Right lobe of liver (tissue), 6 donors: Measurements from ENCODE around the gene KRT85. TPM values are rescaled to one million over a fixed set of nuclear protein-coding genes. Genes with fewer than 3 reads are reported as not detected.
"Not testable (repeated sequence)": the region's sequence is repeated elsewhere in the genome, so short reads cannot be mapped to it uniquely, and the experiment has no call there.

Source experiments
- ATAC-seq, 4 donors: fragments of 200-7000 bp; cut with Tn5 transposase; one replicate each; pipeline ENCODE4 v1.9.1; 2020; ENCODE audit warnings: mild to moderate bottlenecking in 4 of 4, moderate library complexity in 4 of 4
- DNase-seq, 3 donors: peaks; one replicate each; pipeline ENCODE4 v3.0.0-alpha.2; 2020
- H3K27ac ChIP-seq, 3 donors: fragments of 200-600 bp; one replicate each; pipeline ENCODE4 v1.8.0; 2022
- H3K27me3 ChIP-seq, 2 donors: fragments of 200-600 bp; one replicate each; pipeline ENCODE4 v1.8.0; 2022
- H3K36me3 ChIP-seq, 4 donors: fragments of 200-600 bp; sonication (generic) in 1 of 4; one replicate each; pipeline versions ENCODE4 v1.5.1 to v1.8.0; 2017 to 2022; ENCODE audit warnings: control low read depth in 1 of 4
- H3K4me1 ChIP-seq, 4 donors: fragments of 200-600 bp; sonication (generic) in 1 of 4; one replicate each; pipeline versions ENCODE4 v1.5.1 to v1.8.0; 2017 to 2022; ENCODE audit warnings: control low read depth in 1 of 4
- H3K4me3 ChIP-seq, 3 donors: fragments of 200-600 bp; one replicate each; pipeline ENCODE4 v1.8.0; 2022
- H3K9me3 ChIP-seq, 4 donors: fragments of 200-600 bp; sonication (generic) in 1 of 4; one replicate each; pipeline versions ENCODE4 v1.5.1 to v1.8.0; 2017 to 2022; ENCODE audit warnings: control low read depth in 1 of 4
- POLR2A ChIP-seq: fragments of 450-650 bp; IDR thresholded peaks from one replicate; pipeline ENCODE4 v1.6.1; 2017; ENCODE audit warnings: antibody characterized with exemption, mild to moderate bottlenecking
- WGBS: methylation state at CpG from one replicate; pipeline ENCODE4 v1.1.6; 2018; ENCODE audit warnings: low coverage, low lambda C conversion rate; ENCODE audit not compliant: insufficient coverage; ENCODE audit errors: missing lambda C conversion rate; 5-methylcytosine and 5-hydroxymethylcytosine counted together
- intact Hi-C, 2 donors: fragments of 100-400 bp; cut with DNase I; formaldehyde crosslinking; loops; one replicate each; pipeline versions ENCODE4 v1.11.2 to v1.14.1; 2022
- total RNA-seq, 6 experiments: library from RNA; depleted of rRNA in 2 of 6; stranded (reverse); fragments of >200 nt in 2 of 6; fragmentation: NEBNext Ultra II Directional in 3 of 6; extraction: Animal tissue kit (Norgen Biotek cat#: 25700) in 3 of 6; gene quantifications; one replicate each; pipeline versions ENCODE4 v1.1.0 to v1.2.4, GENCODE V29; 2016 to 2023
- TF ChIP-seq, protein P1 (sequence below), 4 donors: fragments of 200-600 bp in 3 of 4; fragments of 450-650 bp in 1 of 4; IDR thresholded peaks; one replicate each; pipeline versions ENCODE4 v1.5.1 to v1.8.0; 2016 to 2022; ENCODE audit warnings: antibody characterized with exemption in 4 of 4, mild to moderate bottlenecking in 2 of 4
- donor health status: DM: no; HTN: yes; CAD: no.
- donor health status: DM: no; HTN: no; CAD: no.
- donor health status: DM: no; HTN: no; CAD: no.
- donor health status: DM: no; HTN: yes; CAD: no.
- donor health status: DM: no; HTN: yes; CAD: no.

KRT85 gene
- total RNA-seq, 6 experiments from 2014 or later: not detected

DNA sequence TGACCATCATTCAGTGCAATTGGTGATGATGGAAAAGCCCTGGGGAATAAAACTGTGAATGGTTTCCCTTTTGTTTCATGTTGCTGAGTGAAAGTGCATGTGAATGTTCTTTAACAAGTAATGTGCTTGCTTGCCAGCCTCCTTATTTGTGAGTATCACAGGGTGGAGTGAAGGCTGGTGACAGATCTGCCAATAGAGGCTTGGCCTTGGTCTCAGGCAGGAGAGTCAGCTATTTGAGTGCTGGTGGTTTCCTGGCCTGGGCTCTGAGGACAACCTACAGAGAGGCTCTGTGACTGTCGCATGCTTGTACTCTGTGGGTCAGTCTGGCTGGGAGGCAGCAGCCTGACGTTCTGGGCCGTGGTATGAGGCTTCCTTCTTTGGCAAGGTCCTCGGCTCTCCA is 20.7 kb downstream of the KRT85 start:
- Histone ChIP-seq H3K9me3 (no peaks in the 10 kb centered on the region), H3K27me3 (no peaks in the 10 kb centered on the region), H3K4me1 (peaks cover 0 to 11% (median 0%) of the 10 kb centered on the region in 4 donors), H3K36me3 (no peaks in the 10 kb centered on the region), H3K4me3 (no peak overlapping the region), H3K27ac (no peak overlapping the region)
- TF ChIP-seq POLR2A: no peak
- TF ChIP-seq, protein P1, sequence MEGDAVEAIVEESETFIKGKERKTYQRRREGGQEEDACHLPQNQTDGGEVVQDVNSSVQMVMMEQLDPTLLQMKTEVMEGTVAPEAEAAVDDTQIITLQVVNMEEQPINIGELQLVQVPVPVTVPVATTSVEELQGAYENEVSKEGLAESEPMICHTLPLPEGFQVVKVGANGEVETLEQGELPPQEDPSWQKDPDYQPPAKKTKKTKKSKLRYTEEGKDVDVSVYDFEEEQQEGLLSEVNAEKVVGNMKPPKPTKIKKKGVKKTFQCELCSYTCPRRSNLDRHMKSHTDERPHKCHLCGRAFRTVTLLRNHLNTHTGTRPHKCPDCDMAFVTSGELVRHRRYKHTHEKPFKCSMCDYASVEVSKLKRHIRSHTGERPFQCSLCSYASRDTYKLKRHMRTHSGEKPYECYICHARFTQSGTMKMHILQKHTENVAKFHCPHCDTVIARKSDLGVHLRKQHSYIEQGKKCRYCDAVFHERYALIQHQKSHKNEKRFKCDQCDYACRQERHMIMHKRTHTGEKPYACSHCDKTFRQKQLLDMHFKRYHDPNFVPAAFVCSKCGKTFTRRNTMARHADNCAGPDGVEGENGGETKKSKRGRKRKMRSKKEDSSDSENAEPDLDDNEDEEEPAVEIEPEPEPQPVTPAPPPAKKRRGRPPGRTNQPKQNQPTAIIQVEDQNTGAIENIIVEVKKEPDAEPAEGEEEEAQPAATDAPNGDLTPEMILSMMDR (IDR thresholded peaks at IDR 0.05): no peak
- DNase-seq (no peak), ATAC-seq (no peak)
- intact Hi-C loops: no loop called here
- WGBS: no CpG with 5 or more reads among the region's 4 CpGs

DNA sequence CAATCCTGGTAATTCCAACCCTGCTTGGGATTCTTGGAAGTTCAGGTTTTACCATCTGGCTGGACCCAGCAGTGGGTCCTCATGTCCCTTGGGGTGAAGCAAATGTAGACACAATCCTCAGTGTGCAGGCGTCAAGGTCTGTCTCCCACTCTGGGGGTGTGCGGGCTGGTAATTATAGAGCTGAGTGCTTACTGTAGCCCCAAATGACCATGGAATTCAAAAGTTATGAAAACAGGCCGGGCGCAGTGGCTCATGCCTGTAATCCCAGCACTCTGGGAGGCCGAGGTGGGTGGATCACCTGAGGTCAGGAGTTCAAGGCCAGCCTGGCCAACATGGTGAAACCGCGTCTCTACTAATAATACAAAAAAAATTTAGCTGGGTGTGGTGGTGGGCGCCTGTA is 22.2 kb downstream of the KRT85 start:
- not testable (repeated sequence) for DNase-seq, ATAC-seq

GRCh38 chr12:52344111-52344510 is 23.2 kb downstream of the KRT85 start:
- intact Hi-C loops: no loop called here
- Histone ChIP-seq H3K27ac (no peak overlapping the region), H3K9me3 (no peaks in the 10 kb centered on the region), H3K36me3 (no peaks in the 10 kb centered on the region), H3K27me3 (no peaks in the 10 kb centered on the region), H3K4me3 (no peak overlapping the region), H3K4me1 (peaks cover 0 to 6% (median 0%) of the 10 kb centered on the region in 4 donors)
- DNase-seq: no peak
- no peak for ATAC-seq
- WGBS: 93% methylated on average over 5 of the region's 12 CpGs
- no peak for TF ChIP-seq POLR2A
- TF ChIP-seq, protein P1 (IDR thresholded peaks at IDR 0.05): no peak

More for the DNA sequence above, 22.2 kb downstream of the KRT85 start:
- H3K27ac ChIP-seq, H3K36me3 ChIP-seq, H3K9me3 ChIP-seq, H3K27me3 ChIP-seq, intact Hi-C loops, H3K4me3 ChIP-seq, H3K4me1 ChIP-seq: not testable (repeated sequence)
- whole genome bisulfite sequencing: 65% methylated on average over 7 of the region's 8 CpGs

GRCh38 chr12:52343550-52343949 is 23.7 kb downstream of the KRT85 start:
- no peak for DNase-seq
- ATAC-seq: no peak
- TF ChIP-seq, protein P1 (IDR thresholded peaks at IDR 0.05): no peak
- TF ChIP-seq POLR2A: no peak
- Histone ChIP-seq H3K4me1 (peaks cover 0 to 6% (median 0%) of the 10 kb centered on the region in 4 donors), H3K27ac (no peak overlapping the region), H3K9me3 (no peaks in the 10 kb centered on the region), H3K27me3 (no peaks in the 10 kb centered on the region), H3K4me3 (no peak overlapping the region), H3K36me3 (no peaks in the 10 kb centered on the region)
- intact Hi-C loops: no loop called here
- 83% methylated on average over 1 of the region's 2 CpGs for WGBS

DNA sequence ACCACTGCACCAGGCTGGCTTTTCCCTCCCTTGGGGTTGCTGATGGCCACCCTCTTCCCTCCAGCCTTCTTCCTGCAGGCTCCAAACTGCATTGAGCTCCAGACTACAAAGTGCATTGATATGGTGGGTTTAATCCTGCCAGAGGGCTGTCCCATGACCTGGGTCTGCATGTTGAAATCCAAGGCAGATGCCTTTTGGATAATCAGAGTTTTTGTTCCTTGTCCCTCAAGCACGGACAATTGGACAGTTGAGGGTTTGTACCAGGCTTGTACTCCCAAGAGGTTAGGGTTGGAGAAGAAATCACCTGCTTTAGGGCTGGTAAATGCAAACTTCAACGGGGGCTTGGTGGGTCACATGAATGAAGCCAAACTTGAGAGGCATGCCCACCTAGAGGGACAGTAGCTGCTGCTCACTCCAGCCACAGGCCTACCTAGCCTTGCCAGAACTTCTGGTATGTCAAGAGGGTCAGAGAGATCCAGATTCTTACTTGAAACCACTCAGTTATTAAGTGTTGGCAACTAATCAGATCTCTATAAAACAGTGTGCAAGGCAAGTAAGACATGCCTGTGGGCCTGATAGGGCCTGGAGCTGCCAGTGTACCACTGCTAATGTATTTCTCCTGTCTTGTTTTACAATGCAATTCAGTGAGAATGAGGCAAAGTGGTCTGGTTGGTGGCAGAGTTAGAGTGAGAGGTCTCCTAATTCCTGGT is 24.3 kb downstream of the KRT85 start:
- Histone ChIP-seq H3K4me3 (no peak overlapping the region), H3K9me3 (no peaks in the 10 kb centered on the region), H3K27ac (no peak overlapping the region), H3K4me1 (peaks cover 0 to 6% (median 0%) of the 10 kb centered on the region in 4 donors), H3K27me3 (no peaks in the 10 kb centered on the region), H3K36me3 (no peaks in the 10 kb centered on the region)
- no peak for DNase-seq
- ATAC-seq: no peak
- 89% methylated on average over 2 of the region's 2 CpGs for WGBS
- intact Hi-C loops: no loop called here
- TF ChIP-seq, protein P1 (IDR thresholded peaks at IDR 0.05): no peak
- no peak for TF ChIP-seq POLR2A
